ENCODE measurements around the gene ADARB2. TPM values are rescaled to one million over a fixed set of nuclear protein-coding genes. Genes with fewer than 3 reads are reported as not detected.

Gene ADARB2
- total and polyA plus RNA-seq, 2 donors (not counting 1 experiment from before 2014, with no cell fraction given): not detected

- Histone ChIP-seq H3K4me2 (ENCODE audit: extremely low read depth, insufficient read depth, low read length) (no peak overlapping the region), H3K9ac (ENCODE audit: insufficient read depth, low read length) (no peak overlapping the region), H3K79me2 (ENCODE audit: control insufficient read depth, insufficient read depth, low read length) (no peaks in the 10 kb centered on the region), H3K27ac (ENCODE audit: insufficient read depth, low read length) (no peak overlapping the region), H3K36me3 (ENCODE audit: control insufficient read depth, insufficient read depth, low read length) (no peaks in the 10 kb centered on the region), H3K4me1 (ENCODE audit: control insufficient read depth, extremely low read depth, insufficient read depth, low read length) (no peaks in the 10 kb centered on the region), H2AFZ (ENCODE audit: low read length) (no peak overlapping the region), H4K20me1 (ENCODE audit: control insufficient read depth, extremely low read depth, insufficient read depth, low read length) (no peaks in the 10 kb centered on the region), H3K9me3 (ENCODE audit: control insufficient read depth, insufficient read depth, low read depth, low read length) (no peaks in the 10 kb centered on the region), H3K4me3 (replicated peaks in 1 of 4; ENCODE audit: control extremely low read depth in 1 of 4, insufficient read depth in 1 of 4, low read depth in 3 of 4, low read length in 4 of 4) (no peak overlapping the region), H3K27me3 (ENCODE audit: control insufficient read depth, insufficient read depth, low read length) (no peaks in the 10 kb centered on the region)
- DNase-seq (ENCODE audit: low read depth in 2 of 2): no peak
- TF ChIP-seq CTCF (conservative IDR thresholded peaks at IDR 0.05 in 1 of 2, IDR thresholded peaks at IDR 0.05 in 1 of 2; ENCODE audit: low read depth in 1 of 2, low read length in 2 of 2): no peak
- TF ChIP-seq EZH2 (IDR thresholded peaks at IDR 0.05; ENCODE audit: low read length, missing control alignments): no peak
Observed at GRCh38 chr10:1195828-1196227, 541.5 kb downstream of the ADARB2 start.

GRCh38 chr10:1194161-1194560 is 543.2 kb downstream of the ADARB2 start:
- Histone ChIP-seq H3K9me3 (ENCODE audit: control insufficient read depth, insufficient read depth, low read depth, low read length) (no peaks in the 10 kb centered on the region), H3K79me2 (ENCODE audit: control insufficient read depth, insufficient read depth, low read length) (no peaks in the 10 kb centered on the region), H3K9ac (ENCODE audit: insufficient read depth, low read length) (no peak overlapping the region), H3K36me3 (ENCODE audit: control insufficient read depth, insufficient read depth, low read length) (no peaks in the 10 kb centered on the region), H3K27me3 (ENCODE audit: control insufficient read depth, insufficient read depth, low read length) (no peaks in the 10 kb centered on the region), H2AFZ (ENCODE audit: low read length) (no peak overlapping the region), H3K4me2 (ENCODE audit: extremely low read depth, insufficient read depth, low read length) (no peak overlapping the region), H3K4me1 (ENCODE audit: control insufficient read depth, extremely low read depth, insufficient read depth, low read length) (no peaks in the 10 kb centered on the region), H4K20me1 (ENCODE audit: control insufficient read depth, extremely low read depth, insufficient read depth, low read length) (no peaks in the 10 kb centered on the region), H3K4me3 (replicated peaks in 1 of 4; ENCODE audit: control extremely low read depth in 1 of 4, insufficient read depth in 1 of 4, low read depth in 3 of 4, low read length in 4 of 4) (no peak overlapping the region), H3K27ac (ENCODE audit: insufficient read depth, low read length) (no peak overlapping the region)
- no peak for DNase-seq (ENCODE audit: low read depth in 2 of 2)
- TF ChIP-seq CTCF (conservative IDR thresholded peaks at IDR 0.05 in 1 of 2, IDR thresholded peaks at IDR 0.05 in 1 of 2; ENCODE audit: low read depth in 1 of 2, low read length in 2 of 2): no peak
- TF ChIP-seq EZH2 (IDR thresholded peaks at IDR 0.05; ENCODE audit: low read length, missing control alignments): no peak

- Histone ChIP-seq H3K27me3 (ENCODE audit: control insufficient read depth, insufficient read depth, low read length) (no peaks in the 10 kb centered on the region), H3K79me2 (ENCODE audit: control insufficient read depth, insufficient read depth, low read length) (no peaks in the 10 kb centered on the region), H3K9ac (ENCODE audit: insufficient read depth, low read length) (no peak overlapping the region), H3K27ac (ENCODE audit: insufficient read depth, low read length) (no peak overlapping the region), H2AFZ (ENCODE audit: low read length) (no peak overlapping the region), H4K20me1 (ENCODE audit: control insufficient read depth, extremely low read depth, insufficient read depth, low read length) (no peaks in the 10 kb centered on the region), H3K4me2 (ENCODE audit: extremely low read depth, insufficient read depth, low read length) (no peak overlapping the region), H3K36me3 (ENCODE audit: control insufficient read depth, insufficient read depth, low read length) (no peaks in the 10 kb centered on the region), H3K9me3 (ENCODE audit: control insufficient read depth, insufficient read depth, low read depth, low read length) (no peaks in the 10 kb centered on the region), H3K4me1 (ENCODE audit: control insufficient read depth, extremely low read depth, insufficient read depth, low read length) (no peaks in the 10 kb centered on the region), H3K4me3 (replicated peaks in 1 of 4; ENCODE audit: control extremely low read depth in 1 of 4, insufficient read depth in 1 of 4, low read depth in 3 of 4, low read length in 4 of 4) (no peak overlapping the region)
- no peak for TF ChIP-seq CTCF (conservative IDR thresholded peaks at IDR 0.05 in 1 of 2, IDR thresholded peaks at IDR 0.05 in 1 of 2; ENCODE audit: low read depth in 1 of 2, low read length in 2 of 2)
- no peak for TF ChIP-seq EZH2 (IDR thresholded peaks at IDR 0.05; ENCODE audit: low read length, missing control alignments)
- DNase-seq (ENCODE audit: low read depth in 2 of 2): no peak
Observed at GRCh38 chr10:1193561-1193960, 543.8 kb downstream of the ADARB2 start.
